ENCODE data around the gene AGRN. TPM values are rescaled to one million over a fixed set of nuclear protein-coding genes. Genes with fewer than 3 reads are reported as not detected.
A peak's percentile ranks its signal among the peaks of the same experiment; 100 is the strongest.

AGRN gene
- total RNA-seq, 4 donors from 2014 or later: 10.9 to 35.7 (median 20.6) TPM

GRCh38 chr1:1003618-1004419, 16.1 kb upstream of the AGRN start:
- Histone ChIP-seq H3K36me3 (no peaks in the 10 kb centered on the region), H3K4me3 (no peak overlapping the region), H3K9me3 (no peaks in the 10 kb centered on the region), H3K27ac (no peak overlapping the region), H3K4me1 (peaks cover 0 to 46% (median 28%) of the 10 kb centered on the region in 4 donors), H3K27me3 (peaks cover 2 to 59% of the 10 kb centered on the region in 2 donors)
- WGBS, 2 donors: 81 to 88% methylated on average over 11 to 19 of the region's 22 CpGs
- TF ChIP-seq CTCF (IDR thresholded peaks at IDR 0.05): no peak
- TF ChIP-seq POLR2A (IDR thresholded peaks at IDR 0.05): no peak
- DNase-seq (ENCODE audit: low spot score in 2 of 2): no peak

- WGBS, 2 donors: 51 to 58% methylated on average over 4 to 7 of the region's 7 CpGs
- DNase-seq (ENCODE audit: low spot score in 2 of 2): no peak
These were observed 15.5 kb upstream of the AGRN start for GRCh38 chr1:1004420-1004779.

GRCh38 chr1:1004780-1005697, 14.9 kb upstream of the AGRN start:
- H3K27ac ChIP-seq: no peak overlapping the region
- no peak overlapping the region for H3K4me3 ChIP-seq
- H3K4me1 ChIP-seq: peaks cover 0 to 36% (median 20%) of the 10 kb centered on the region in 4 donors
- H3K9me3 ChIP-seq: no peaks in the 10 kb centered on the region
- DNase-seq (ENCODE audit: low spot score in 2 of 2): no peak
- H3K27me3 ChIP-seq: peaks cover 2 to 55% of the 10 kb centered on the region in 2 donors
- no peak for TF ChIP-seq EP300 (IDR thresholded peaks at IDR 0.05)
- no peak for TF ChIP-seq POLR2A (IDR thresholded peaks at IDR 0.05)
- TF ChIP-seq CTCF (IDR thresholded peaks at IDR 0.05): no peak
- WGBS, 2 donors: 30% methylated on average over 12 to 18 of the region's 21 CpGs
- H3K36me3 ChIP-seq: no peaks in the 10 kb centered on the region

More at GRCh38 chr1:1004420-1004779, 15.5 kb upstream of the AGRN start:
- peaks cover 2 to 57% of the 10 kb centered on the region in 2 donors for H3K27me3 ChIP-seq
- H3K36me3 ChIP-seq: no peaks in the 10 kb centered on the region
- H3K27ac ChIP-seq: no peak overlapping the region
- peaks cover 0 to 40% (median 24%) of the 10 kb centered on the region in 4 donors for H3K4me1 ChIP-seq
- TF ChIP-seq CTCF (IDR thresholded peaks at IDR 0.05) (no peak), POLR2A (IDR thresholded peaks at IDR 0.05) (no peak), EP300 (IDR thresholded peaks at IDR 0.05) (no peak)
- H3K9me3 ChIP-seq: no peaks in the 10 kb centered on the region
- H3K4me3 ChIP-seq: no peak overlapping the region

GRCh38 chr1:1005774-1006304, 14.1 kb upstream of the AGRN start:
- no peak for DNase-seq (ENCODE audit: low spot score in 2 of 2)
- Histone ChIP-seq H3K9me3 (no peaks in the 10 kb centered on the region), H3K4me3 (no peak overlapping the region), H3K4me1 (peaks cover 0 to 28% (median 14%) of the 10 kb centered on the region in 4 donors), H3K36me3 (no peaks in the 10 kb centered on the region), H3K27me3 (peaks cover 2 to 49% of the 10 kb centered on the region in 2 donors), H3K27ac (peak overlapping the region in 1 of 4 donors; percentile 38)
- TF ChIP-seq POLR2A (IDR thresholded peaks at IDR 0.05) (no peak), CTCF (IDR thresholded peaks at IDR 0.05) (no peak), EP300 (IDR thresholded peaks at IDR 0.05) (no peak)
- WGBS, 2 donors: 42 to 60% methylated on average over 8 to 9 of the region's 23 CpGs
